Stimulated activated effector memory CD8-positive, alpha-beta T cell treated with anti-CD3 and anti-CD28 coated beads, Interleukin-12 subunit alpha, Interleukin-12 subunit beta, amount 100 ng/mL, for 72 hours (primary cell): ENCODE results near the gene TOM1.
"Not testable (repeated sequence)": the region's sequence is repeated elsewhere in the genome, so short reads cannot be mapped to it uniquely, and the experiment has no call there.

Experiments
- ATAC-seq: fragments of 150-1000 bp; cut with Tn5 transposase; 2 replicates; pipeline ENCODE4 v1.10.0; 2021
- DNase-seq, 2 donors: peaks; one replicate each; pipeline ENCODE4 v3.0.0; 2021 to 2022; ENCODE audit warnings: low spot score in 2 of 2
- H3K27ac Mint-ChIP-seq: one replicate; pipeline ENCODE4 v1.8.0; 2022; ENCODE audit warnings: mild to moderate bottlenecking, mixed read lengths
- H3K36me3 Mint-ChIP-seq: one replicate; pipeline ENCODE4 v1.8.0; 2022; ENCODE audit warnings: mild to moderate bottlenecking, mixed read lengths
- H3K4me1 Mint-ChIP-seq: one replicate; pipeline ENCODE4 v1.8.0; 2022; ENCODE audit warnings: mixed read lengths
- H3K4me3 Mint-ChIP-seq: one replicate; pipeline ENCODE4 v1.8.0; 2022; ENCODE audit warnings: mild to moderate bottlenecking, mixed read lengths
- H3K9me3 Mint-ChIP-seq: one replicate; pipeline ENCODE4 v1.8.0; 2022; ENCODE audit warnings: mixed read lengths

Gene TOM1

GRCh38 chr22:35396622-35397021, 96.9 kb downstream of the TOM1 start:
- Mint-ChIP-seq H3K4me1 (peaks cover 24% of the 10 kb centered on the region), H3K36me3 (peaks cover 29% of the 10 kb centered on the region)
- H3K9me3 Mint-ChIP-seq, DNase-seq, ATAC-seq, H3K27ac Mint-ChIP-seq, H3K4me3 Mint-ChIP-seq: not testable (repeated sequence)

- ATAC-seq (no peak), DNase-seq (no peak)
- H3K4me3 Mint-ChIP-seq: no peak overlapping the region
- no peak overlapping the region for H3K27ac Mint-ChIP-seq
- H3K36me3 Mint-ChIP-seq: peaks cover 36% of the 10 kb centered on the region
- H3K9me3 Mint-ChIP-seq: no peaks in the 10 kb centered on the region
- H3K4me1 Mint-ChIP-seq: peaks cover 28% of the 10 kb centered on the region
These were observed 97.6 kb downstream of the TOM1 start for GRCh38 chr22:35397095-35397904.
